HEK293T (cell line): Measurements from ENCODE around the gene IL17B.

Experiments
- ELF4 ChIP-seq: fragments of 450-650 bp; IDR thresholded peaks from 2 replicates; pipeline ENCODE4 v1.6.1; 2017; ENCODE audit warnings: antibody characterized with exemption
- LEF1 ChIP-seq: fragments of 450-650 bp; IDR thresholded peaks from 2 replicates; pipeline ENCODE4 v1.6.1; 2017; ENCODE audit warnings: mild to moderate bottlenecking, borderline replicate concordance

- TF ChIP-seq ELF4, result no peak
- no peak for TF ChIP-seq LEF1
Measured at GRCh38 chr5:149388498-149389190, 9.6 kb upstream of the IL17B start.
